CD14-positive monocyte (primary cell): ENCODE measurements around the gene MESD. TPM values are rescaled to one million over a fixed set of nuclear protein-coding genes. Genes with fewer than 3 reads are reported as not detected.

Source experiments
- DNase-seq, 3 donors: peaks; one replicate each; pipeline ENCODE4 v3.0.0-alpha.2; 2011 to 2022
- H2AFZ ChIP-seq: 2 replicates; pipeline ENCODE4 v1.6.0; 2012; ENCODE audit warnings: mild to moderate bottlenecking, low read depth, low read length, inconsistent platforms; ENCODE audit not compliant: insufficient read depth, poor library complexity, severe bottlenecking
- H3K27ac ChIP-seq, 2 donors: 1 replicate in 1 of 2; 2 replicates in 1 of 2; pipeline ENCODE4 v1.5.1; 2012 to 2013; ENCODE audit warnings: low read length in 2 of 2, control low read depth in 1 of 2, inconsistent platforms in 1 of 2, low read depth in 1 of 2, mild to moderate bottlenecking in 1 of 2
- H3K27me3 ChIP-seq, 2 donors: one replicate each; pipeline versions ENCODE4 v1.6.0 to v1.6.1; 2011 to 2013; ENCODE audit warnings: low read length in 2 of 2; ENCODE audit not compliant: control insufficient read depth in 2 of 2, insufficient read depth in 2 of 2
- H3K36me3 ChIP-seq, 2 donors: replicated peaks in 1 of 2; 1 replicate in 1 of 2; 2 replicates in 1 of 2; pipeline versions ENCODE4 v1.5.1 to v1.6.1; 2012 to 2013; ENCODE audit warnings: low read length in 2 of 2, control low read depth in 1 of 2, inconsistent platforms in 1 of 2, mild to moderate bottlenecking in 1 of 2; ENCODE audit not compliant: insufficient read depth in 2 of 2, control insufficient read depth in 1 of 2
- H3K4me1 ChIP-seq, 2 donors: 1 replicate in 1 of 2; 2 replicates in 1 of 2; pipeline versions ENCODE4 v1.5.1 to v1.6.1; 2012 to 2013; ENCODE audit warnings: low read length in 2 of 2, control low read depth in 1 of 2, inconsistent platforms in 1 of 2, mild to moderate bottlenecking in 1 of 2, moderate library complexity in 1 of 2; ENCODE audit not compliant: insufficient read depth in 2 of 2, control insufficient read depth in 1 of 2
- H3K4me2 ChIP-seq: replicated peaks from 2 replicates; pipeline ENCODE3; 2012; ENCODE audit warnings: low read length, moderate library complexity, mild to moderate bottlenecking; ENCODE audit not compliant: poor library complexity, severe bottlenecking; ENCODE audit errors: extremely low read depth
- H3K4me3 ChIP-seq, 3 experiments: fragments of 200-600 bp in 1 of 3; sonication (generic) in 1 of 3; replicated peaks in 1 of 3; 1 replicate in 2 of 3; 2 replicates in 1 of 3; pipeline ENCODE4 v1.5.1; 2011 to 2013; ENCODE audit warnings: low read length in 3 of 3, mild to moderate bottlenecking in 3 of 3, control low read depth in 2 of 3, low read depth in 2 of 3, inconsistent platforms in 1 of 3, moderate library complexity in 1 of 3
- H3K79me2 ChIP-seq: 2 replicates; pipeline ENCODE4 v1.6.0; 2012; ENCODE audit warnings: mild to moderate bottlenecking, control low read depth, inconsistent platforms, low read length, moderate library complexity; ENCODE audit not compliant: insufficient read depth
- H3K9ac ChIP-seq: 2 replicates; pipeline ENCODE4 v1.6.0; 2017; ENCODE audit warnings: low read length, mild to moderate bottlenecking; ENCODE audit not compliant: insufficient read depth, poor library complexity, severe bottlenecking
- H3K9me3 ChIP-seq, 2 donors: replicated peaks in 1 of 2; 1 replicate in 1 of 2; 2 replicates in 1 of 2; pipeline versions ENCODE4 v1.5.1 to v1.6.1; 2012 to 2013; ENCODE audit warnings: low read length in 2 of 2, control low read depth in 1 of 2; ENCODE audit not compliant: control insufficient read depth in 1 of 2, insufficient read depth in 1 of 2
- H4K20me1 ChIP-seq: 2 replicates; pipeline ENCODE4 v1.6.0; 2012; ENCODE audit warnings: mild to moderate bottlenecking, low read length, control low read depth, moderate library complexity; ENCODE audit not compliant: insufficient read depth
- H3K27ac Mint-ChIP-seq, 7 donors: one replicate each; pipeline ENCODE4 v1.8.0; 2020; ENCODE audit warnings: mild to moderate bottlenecking in 7 of 7, mixed read lengths in 7 of 7, moderate library complexity in 6 of 7, inconsistent platforms in 2 of 7
- H3K27me3 Mint-ChIP-seq, 3 donors: one replicate each; pipeline ENCODE4 v1.8.0; 2021 to 2022; ENCODE audit warnings: low read depth in 3 of 3, mild to moderate bottlenecking in 3 of 3, mixed read lengths in 3 of 3, moderate library complexity in 3 of 3, inconsistent platforms in 1 of 3
- H3K36me3 Mint-ChIP-seq, 2 donors: one replicate each; pipeline ENCODE4 v1.8.0; 2020; ENCODE audit warnings: mixed read lengths in 2 of 2, inconsistent platforms in 1 of 2, mild to moderate bottlenecking in 1 of 2
- H3K4me1 Mint-ChIP-seq: one replicate; pipeline ENCODE4 v1.8.0; 2020; ENCODE audit warnings: mild to moderate bottlenecking, mixed read lengths
- H3K4me3 Mint-ChIP-seq, 2 donors: one replicate each; pipeline ENCODE4 v1.8.0; 2020; ENCODE audit warnings: mild to moderate bottlenecking in 2 of 2, mixed read lengths in 2 of 2, moderate library complexity in 1 of 2
- H3K9me3 Mint-ChIP-seq, 7 donors: one replicate each; pipeline ENCODE4 v1.8.0; 2020 to 2022; ENCODE audit warnings: mixed read lengths in 7 of 7, mild to moderate bottlenecking in 6 of 7, moderate library complexity in 6 of 7, inconsistent platforms in 2 of 7
- CTCF ChIP-seq: fragments of 200-600 bp; IDR thresholded peaks from one replicate; pipeline ENCODE4 v1.8.0; 2022; ENCODE audit warnings: antibody characterized with exemption, mild to moderate bottlenecking
- WGBS: methylation state at CpG from one replicate; pipeline ENCODE4 v1.1.5; 2013; ENCODE audit warnings: missing lambda C conversion rate; ENCODE audit not compliant: insufficient coverage; 5-methylcytosine and 5-hydroxymethylcytosine counted together
- intact Hi-C, 2 donors: fragments of 100-400 bp; cut with micrococcal nuclease; formaldehyde crosslinking; loops; one replicate each; pipeline versions ENCODE4 v1.15.0 to v1.15.1; 2023
- polyA plus RNA-seq, 3 donors: library from polyadenylated mRNA; depleted of rRNA in 1 of 3; unstranded in 2 of 3; stranded (reverse) in 1 of 3; fragments of 300-500 nt in 2 of 3; fragments of >200 nt in 1 of 3; fragmentation: Illumina TruSeq in 2 of 3; gene quantifications; 1 replicate in 2 of 3; 2 replicates in 1 of 3; pipeline ENCODE4 v1.2.3, GENCODE V29; 2012 to 2021

The MESD gene
- polyA plus RNA-seq, 3 donors, result 5.6 to 15.7 (median 13.1) TPM

DNA sequence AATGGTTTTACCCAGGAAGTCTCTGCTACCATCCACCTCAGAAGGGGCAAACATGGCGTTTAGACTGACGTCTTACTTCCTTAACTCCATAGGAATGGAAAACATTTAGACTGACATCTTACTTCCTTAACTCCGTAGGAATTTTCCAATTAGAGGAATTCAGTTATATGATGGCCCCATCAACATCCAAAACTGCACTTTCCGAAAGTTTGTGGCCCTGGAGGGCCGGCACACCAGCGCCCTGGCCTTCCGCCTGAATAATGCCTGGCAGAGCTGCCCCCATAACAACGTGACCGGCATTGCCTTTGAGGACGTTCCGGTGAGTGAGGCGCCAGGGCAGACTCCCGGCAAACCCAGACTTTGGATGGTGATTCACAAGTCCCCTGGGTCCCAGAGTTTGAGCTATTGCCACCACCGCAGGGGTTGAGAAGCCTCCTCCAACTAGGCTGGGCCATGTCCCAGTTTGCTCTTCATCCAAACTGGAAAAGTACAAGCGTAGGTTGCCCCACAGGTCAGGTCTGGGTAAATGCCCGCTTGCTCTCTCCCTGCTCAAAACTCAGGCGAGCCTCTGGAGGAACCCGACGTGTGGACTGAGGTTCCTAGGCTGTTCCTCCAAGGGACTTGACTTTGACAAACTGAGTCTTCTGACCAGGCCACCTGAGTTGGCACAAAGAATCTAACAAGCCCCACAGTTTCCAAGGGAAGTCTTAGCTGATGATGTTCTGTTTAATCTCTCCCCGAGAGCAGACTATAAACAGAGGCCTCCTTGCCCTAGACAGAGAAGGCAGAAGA, 57.7 kb downstream of the MESD start:
- peaks cover 4 to 7% of the 10 kb centered on the region in 2 donors for H3K36me3 Mint-ChIP-seq
- TF ChIP-seq CTCF, result no peak
- Histone ChIP-seq H3K4me1 (no peaks in the 10 kb centered on the region), H3K9ac (no peak overlapping the region), H3K9me3 (no peaks in the 10 kb centered on the region), H3K79me2 (no peaks in the 10 kb centered on the region), H3K27ac (no peak overlapping the region), H2AFZ (no peak overlapping the region), H3K4me2 (no peak overlapping the region), H3K4me3 (no peak overlapping the region), H4K20me1 (no peaks in the 10 kb centered on the region), H3K27me3 (no peaks in the 10 kb centered on the region), H3K36me3 (no peaks in the 10 kb centered on the region)
- intact Hi-C loops, result no loop called here
- no peak overlapping the region for H3K4me3 Mint-ChIP-seq
- no peaks in the 10 kb centered on the region for H3K4me1 Mint-ChIP-seq
- no peak overlapping the region for H3K27ac Mint-ChIP-seq
- 97% methylated on average over 19 of the region's 20 CpGs for WGBS
- H3K27me3 Mint-ChIP-seq, result peaks cover 0 to 4% (median 1%) of the 10 kb centered on the region in 3 donors
- H3K9me3 Mint-ChIP-seq, result peaks cover 0 to 3% (median 0%) of the 10 kb centered on the region in 7 donors
- DNase-seq, result no peak

- no peaks in the 10 kb centered on the region for H4K20me1 ChIP-seq
- H3K4me2 ChIP-seq, result no peak overlapping the region
- Mint-ChIP-seq H3K36me3 (peaks cover 0 to under 1% of the 10 kb centered on the region in 2 donors), H3K4me1 (peaks cover 3% of the 10 kb centered on the region), H3K27ac (no peak overlapping the region), H3K9me3 (peaks cover 0 to 3% (median 0%) of the 10 kb centered on the region in 7 donors), H3K27me3 (peaks cover 0 to 4% (median 1%) of the 10 kb centered on the region in 3 donors), H3K4me3 (no peak overlapping the region)
- no peak overlapping the region for H2AFZ ChIP-seq
- H3K27me3 ChIP-seq, result no peaks in the 10 kb centered on the region
- no CpG with 5 or more reads among the region's 2 CpGs for WGBS
- no peak overlapping the region for H3K4me3 ChIP-seq
- no peak overlapping the region for H3K9ac ChIP-seq
- intact Hi-C loops, result no loop called here
- H3K4me1 ChIP-seq, result no peaks in the 10 kb centered on the region
- no peaks in the 10 kb centered on the region for H3K79me2 ChIP-seq
- no peak for TF ChIP-seq CTCF
- no peaks in the 10 kb centered on the region for H3K9me3 ChIP-seq
- no peak overlapping the region for H3K27ac ChIP-seq
- no peak for DNase-seq
- no peaks in the 10 kb centered on the region for H3K36me3 ChIP-seq
These were observed 58.4 kb downstream of the MESD start for GRCh38 chr15:80931191-80931590.
